GM12865 (cell line): ENCODE data around the gene COL18A1.

Experiments used
- DNase-seq: peaks from one replicate; pipeline ENCODE4 v3.0.0; 2010; ENCODE audit warnings: low read depth
- H3K4me3 ChIP-seq: 2 replicates; pipeline ENCODE4 v1.5.1; 2011; ENCODE audit warnings: mild to moderate bottlenecking, low read depth, low read length, control low read depth
- CTCF ChIP-seq: IDR thresholded peaks from 2 replicates; pipeline ENCODE4 v1.5.1; 2011; ENCODE audit warnings: low read length, control low read depth, low read depth, inconsistent platforms; ENCODE audit not compliant: insufficient read depth; ENCODE audit errors: missing control alignments

The COL18A1 gene

DNA sequence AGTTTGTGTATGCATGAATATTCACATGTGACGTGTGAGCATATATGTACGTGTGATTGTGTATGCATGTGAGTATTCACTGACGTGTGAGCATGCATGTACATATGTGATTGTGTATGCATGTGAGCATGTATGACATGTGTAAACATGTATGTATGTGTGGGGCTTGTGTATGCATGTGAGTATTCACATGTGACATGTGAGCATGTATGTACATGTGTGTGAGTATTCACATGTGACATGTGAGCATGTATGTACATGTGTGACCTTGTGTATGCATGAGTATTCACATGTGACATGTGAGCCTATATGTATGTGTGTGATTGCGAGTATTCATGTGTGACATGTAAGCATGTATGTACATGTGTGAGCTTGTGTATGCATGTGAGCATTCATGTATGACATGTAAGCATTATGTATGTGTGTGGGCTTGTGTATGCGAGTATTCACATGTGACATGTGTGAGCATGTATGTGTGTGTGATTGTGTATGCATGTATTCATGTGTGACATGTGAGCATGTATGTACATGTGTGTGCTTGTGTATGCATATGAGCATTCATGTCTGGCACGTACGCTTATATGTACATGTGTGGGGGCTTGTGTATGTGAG lies 47.8 kb downstream of the COL18A1 start:
- TF ChIP-seq CTCF: no peak

DNA sequence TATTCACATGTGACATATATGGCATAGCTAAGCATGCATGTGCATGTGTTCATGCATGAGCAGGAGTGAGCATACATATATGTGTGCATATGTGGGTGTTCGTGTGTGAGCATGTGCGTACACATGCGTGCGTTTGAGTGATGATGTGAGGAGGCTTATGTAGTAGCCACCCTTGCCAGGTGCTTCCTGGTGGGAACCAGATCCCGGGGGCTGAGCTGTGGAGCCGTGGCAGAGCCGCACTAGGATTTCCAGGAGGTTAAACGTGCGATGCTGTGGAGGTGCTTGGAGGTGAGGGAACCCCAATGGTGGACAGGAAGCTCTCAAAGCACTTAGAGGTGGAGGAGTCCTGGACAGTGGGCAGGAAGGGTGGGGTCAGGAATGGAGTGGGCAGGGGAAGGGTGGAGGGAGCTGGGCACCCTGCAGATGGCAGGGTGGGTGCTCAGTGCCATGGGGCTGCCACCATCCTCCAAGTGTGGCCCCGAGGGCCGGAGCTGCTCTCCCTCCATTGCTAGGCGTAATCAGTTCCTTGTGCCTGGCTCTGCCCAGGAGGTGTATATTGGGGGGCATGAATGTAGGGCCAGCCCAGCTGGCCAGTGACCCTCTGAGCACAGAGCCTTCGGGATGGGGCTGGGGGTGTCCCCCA lies 48.5 kb downstream of the COL18A1 start:
- no peak for DNase-seq
- TF ChIP-seq CTCF: no peak
- H3K4me3 ChIP-seq: no peak overlapping the region

More for the DNA sequence above, 47.8 kb downstream of the COL18A1 start:
- DNase-seq: no peak
- H3K4me3 ChIP-seq: no peak overlapping the region

GRCh38 chr21:45454060-45454925 lies 49.3 kb downstream of the COL18A1 start:
- H3K4me3 ChIP-seq: no peak overlapping the region
- no peak for DNase-seq
- no peak for TF ChIP-seq CTCF

DNA sequence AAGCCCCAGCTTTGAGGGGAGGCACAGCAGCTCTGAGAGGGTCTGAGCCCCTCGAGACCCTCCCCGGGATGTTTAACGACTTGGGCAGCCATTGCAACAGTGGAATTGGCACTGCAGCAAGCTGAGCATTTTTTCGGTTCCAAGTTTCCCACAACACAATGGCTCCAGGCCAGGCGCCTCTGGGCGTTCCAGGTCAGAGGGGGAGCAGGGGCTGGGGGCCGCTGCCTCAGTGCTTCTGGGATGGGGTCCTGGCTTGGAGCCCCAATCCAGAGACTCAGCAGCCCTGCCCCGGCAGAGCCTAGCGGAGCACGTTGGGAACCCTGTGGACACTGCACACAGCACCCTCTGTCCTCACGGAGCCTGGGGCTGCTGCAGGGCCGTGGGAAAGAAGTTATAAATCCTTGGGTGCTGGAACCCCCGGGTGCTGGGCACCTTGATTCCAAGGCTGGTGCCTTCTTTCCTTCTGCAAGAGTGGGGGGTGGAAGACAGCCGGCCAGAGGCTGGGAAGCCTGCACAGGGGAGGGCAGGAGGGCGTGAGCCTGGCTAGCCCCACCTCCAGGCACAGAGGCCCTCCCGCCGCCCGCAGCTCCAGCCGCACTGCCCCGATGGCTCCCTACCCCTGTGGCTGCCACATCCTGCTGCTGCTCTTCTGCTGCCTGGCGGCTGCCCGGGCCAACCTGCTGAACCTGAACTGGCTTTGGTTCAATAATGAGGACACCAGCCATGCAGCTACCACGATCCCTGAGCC lies 50.1 kb downstream of the COL18A1 start:
- DNase-seq: no peak
- no peak overlapping the region for H3K4me3 ChIP-seq
- no peak for TF ChIP-seq CTCF

- no peak for TF ChIP-seq CTCF
- DNase-seq: no peak
- no peak overlapping the region for H3K4me3 ChIP-seq
Observed at GRCh38 chr21:45455674-45456583, 51.0 kb downstream of the COL18A1 start.
